Spleen (tissue), 7 donors: ENCODE measurements around the gene TRPM1.

ENCODE experiments used
- POLR2A ChIP-seq, 3 donors: fragments of 450-650 bp; IDR thresholded peaks; one replicate each; pipeline ENCODE4 v1.5.1; 2017; ENCODE audit warnings: antibody characterized with exemption in 3 of 3, mild to moderate bottlenecking in 1 of 3
- POLR2AphosphoS5 ChIP-seq, 3 donors: sonication (generic); formaldehyde crosslinking; IDR thresholded peaks; one replicate each; pipeline ENCODE4 v1.5.1; 2017; ENCODE audit warnings: antibody characterized with exemption in 3 of 3
- TF ChIP-seq, protein P1 (sequence below), 11 experiments: fragments of 200-600 bp in 7 of 11; fragments of 450-650 bp in 4 of 11; sonication (generic) in 4 of 11; IDR thresholded peaks in 8 of 11; conservative IDR thresholded peaks in 3 of 11; 1 replicate in 7 of 11; 2 replicates in 4 of 11; pipeline versions ENCODE4 v1.4.0 to v1.8.0; 2016 to 2021; ENCODE audit warnings: antibody characterized with exemption in 11 of 11, inconsistent platforms in 4 of 11, mild to moderate bottlenecking in 1 of 11
- donor health status: DM: no; HTN: no; CAD: no; lungs with moderate emphysema.
- donor health status: DM: no; HTN: no; CAD: no.
- donor health status: DM: no; HTN: no; CAD: no.

DNA sequence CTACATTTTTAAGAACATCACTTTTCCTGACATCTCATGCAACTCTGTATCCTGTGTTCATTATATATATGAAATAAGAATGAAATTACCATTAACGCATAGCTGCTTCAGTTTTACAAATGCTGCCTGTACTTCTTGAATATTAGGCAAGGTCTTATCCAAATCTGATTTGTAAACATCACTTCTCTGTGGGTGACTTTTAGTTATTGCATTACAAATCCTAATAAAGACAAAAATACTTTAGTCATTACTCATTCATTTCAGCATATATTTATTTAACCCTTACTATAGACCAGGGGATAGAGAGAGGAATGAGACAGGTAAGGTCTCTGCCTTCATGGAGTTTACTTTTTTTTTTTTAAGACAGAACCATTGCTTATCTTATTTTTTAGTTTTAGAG is 146.9 kb downstream of the TRPM1 start:
- TF ChIP-seq, protein P1, sequence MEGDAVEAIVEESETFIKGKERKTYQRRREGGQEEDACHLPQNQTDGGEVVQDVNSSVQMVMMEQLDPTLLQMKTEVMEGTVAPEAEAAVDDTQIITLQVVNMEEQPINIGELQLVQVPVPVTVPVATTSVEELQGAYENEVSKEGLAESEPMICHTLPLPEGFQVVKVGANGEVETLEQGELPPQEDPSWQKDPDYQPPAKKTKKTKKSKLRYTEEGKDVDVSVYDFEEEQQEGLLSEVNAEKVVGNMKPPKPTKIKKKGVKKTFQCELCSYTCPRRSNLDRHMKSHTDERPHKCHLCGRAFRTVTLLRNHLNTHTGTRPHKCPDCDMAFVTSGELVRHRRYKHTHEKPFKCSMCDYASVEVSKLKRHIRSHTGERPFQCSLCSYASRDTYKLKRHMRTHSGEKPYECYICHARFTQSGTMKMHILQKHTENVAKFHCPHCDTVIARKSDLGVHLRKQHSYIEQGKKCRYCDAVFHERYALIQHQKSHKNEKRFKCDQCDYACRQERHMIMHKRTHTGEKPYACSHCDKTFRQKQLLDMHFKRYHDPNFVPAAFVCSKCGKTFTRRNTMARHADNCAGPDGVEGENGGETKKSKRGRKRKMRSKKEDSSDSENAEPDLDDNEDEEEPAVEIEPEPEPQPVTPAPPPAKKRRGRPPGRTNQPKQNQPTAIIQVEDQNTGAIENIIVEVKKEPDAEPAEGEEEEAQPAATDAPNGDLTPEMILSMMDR (IDR thresholded peaks at IDR 0.05 in 8 of 11, conservative IDR thresholded peaks at IDR 0.05 in 3 of 11): no peak
- TF ChIP-seq POLR2AphosphoS5 (IDR thresholded peaks at IDR 0.05): no peak
- no peak for TF ChIP-seq POLR2A (IDR thresholded peaks at IDR 0.05)
